NCI-H2107 (cell line): ENCODE results near the gene NDUFV2.
"Not testable (repeated sequence)": the region's sequence is repeated elsewhere in the genome, so short reads cannot be mapped to it uniquely, and the experiment has no call there.

Source experiments
- DNase-seq: peaks from one replicate; lab custom pipeline; 2025; lab: John Stamatoyannopoulos, UW

NDUFV2 gene

DNA sequence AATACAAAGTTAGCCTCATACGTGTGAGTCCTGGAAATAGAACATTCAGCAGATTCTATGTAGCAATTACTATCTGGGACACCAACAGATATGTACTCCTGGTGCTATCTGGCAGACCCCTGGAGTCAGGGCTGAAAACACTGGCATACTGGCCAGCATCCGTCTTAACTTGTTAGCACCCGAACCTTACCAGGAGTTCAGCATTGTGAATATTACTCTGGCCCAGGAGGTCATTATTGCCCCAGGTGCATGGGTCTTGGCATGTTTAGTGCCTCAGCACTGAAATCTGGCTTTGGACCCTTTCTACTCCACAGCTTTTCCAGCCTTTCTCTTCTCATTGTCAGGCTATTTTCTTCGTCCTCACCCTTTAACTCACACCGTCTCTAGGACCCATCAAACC, 11.9 kb upstream of the NDUFV2 start:
- DNase-seq, result no peak

DNA sequence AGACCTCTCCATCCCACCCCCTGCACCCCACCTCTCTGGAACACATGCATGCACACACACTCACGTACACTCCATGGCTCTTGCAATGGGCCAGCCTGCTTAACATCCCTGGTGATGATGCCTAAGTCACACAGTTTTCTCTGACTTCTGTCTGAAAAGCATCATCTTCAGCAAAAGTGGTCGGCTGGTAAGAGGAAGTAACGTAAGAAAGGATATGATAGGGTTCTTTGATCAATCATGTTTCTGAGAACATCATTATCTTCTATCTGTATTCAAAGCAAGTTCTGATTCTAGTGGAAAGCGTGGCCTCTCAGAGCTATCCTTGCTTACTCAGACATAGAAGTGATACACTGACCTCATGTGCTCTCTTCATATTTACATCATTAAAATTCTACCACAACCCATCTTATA, 11.4 kb upstream of the NDUFV2 start:
- DNase-seq, result no peak

DNA sequence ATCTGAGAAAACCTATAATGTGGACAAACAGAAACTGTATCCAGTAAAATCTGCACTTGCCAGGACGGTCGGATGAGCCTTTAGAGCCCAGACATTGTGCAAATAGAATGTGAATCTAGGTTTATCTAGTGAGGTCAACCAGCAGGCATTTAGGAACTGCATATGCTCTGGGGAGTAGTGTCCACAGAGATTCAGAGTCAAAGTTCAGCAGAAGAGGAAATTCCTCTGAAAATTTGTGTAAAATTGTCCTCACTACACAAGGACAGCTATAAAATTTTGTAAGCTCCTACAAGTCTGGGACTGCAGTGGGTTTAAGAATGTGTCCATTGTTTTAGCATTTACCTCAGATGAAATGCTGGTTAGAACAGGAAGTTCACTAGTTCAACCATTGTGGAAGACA, 9.8 kb upstream of the NDUFV2 start:
- no peak for DNase-seq

DNA sequence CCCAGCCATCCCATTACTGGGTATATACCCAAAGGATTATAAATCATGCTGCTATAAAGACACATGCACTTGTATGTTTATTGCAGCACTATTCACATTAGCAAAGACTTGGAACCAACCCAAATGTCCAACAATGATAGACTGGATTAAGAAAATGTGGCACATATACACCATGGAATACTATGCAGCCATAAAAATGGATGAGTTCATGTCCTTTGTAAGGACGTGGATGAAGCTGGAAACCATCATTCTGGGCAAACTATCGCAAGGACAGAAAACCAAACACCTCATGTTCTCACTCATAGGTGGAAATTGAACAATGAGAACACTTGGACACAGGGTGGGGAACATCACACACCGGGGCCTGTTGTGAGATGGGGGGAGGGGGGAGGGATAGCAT, 9.4 kb upstream of the NDUFV2 start:
- not testable (repeated sequence) for DNase-seq

DNA sequence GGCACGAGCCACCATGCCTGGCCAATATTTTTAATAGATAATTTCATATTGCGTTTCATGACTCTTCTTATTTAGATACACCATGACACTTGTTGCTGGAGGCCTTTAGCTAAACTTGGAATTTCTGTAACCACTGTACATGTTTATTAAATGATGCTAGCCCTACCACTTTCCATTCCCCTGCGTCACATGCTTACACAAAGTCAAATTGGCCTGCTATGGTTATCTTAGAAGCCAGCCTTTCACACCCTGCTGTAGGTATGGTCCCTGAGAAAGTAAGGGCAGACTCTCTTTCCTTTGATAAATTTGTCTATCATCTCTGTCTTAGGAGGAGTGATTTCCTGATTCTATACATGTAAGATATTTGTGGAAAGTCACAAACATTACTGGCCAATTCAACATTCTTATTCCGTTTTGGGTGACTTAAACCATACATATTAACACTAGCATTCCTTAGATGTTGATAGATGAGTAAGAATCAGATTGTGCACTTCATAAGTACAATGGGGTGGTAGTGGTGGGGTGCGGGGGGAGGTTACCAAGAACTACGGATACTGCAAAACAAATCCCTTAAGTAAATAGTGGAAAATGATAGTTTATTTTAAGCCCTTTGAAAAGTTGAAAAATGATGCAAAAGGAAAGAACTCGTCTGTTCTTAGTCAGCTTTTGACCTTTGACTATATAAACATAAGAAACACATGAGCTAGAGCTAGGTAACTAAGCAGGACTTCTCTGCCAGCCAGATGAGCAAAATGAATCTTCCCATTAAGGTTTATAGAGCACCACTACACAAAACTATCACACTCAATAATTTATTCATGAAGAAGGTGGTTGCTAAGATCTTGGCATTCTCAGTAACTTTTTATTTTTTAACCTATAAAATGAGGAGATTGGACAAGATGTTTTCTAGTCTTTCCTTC, 7.9 kb upstream of the NDUFV2 start:
- DNase-seq, result no peak

DNA sequence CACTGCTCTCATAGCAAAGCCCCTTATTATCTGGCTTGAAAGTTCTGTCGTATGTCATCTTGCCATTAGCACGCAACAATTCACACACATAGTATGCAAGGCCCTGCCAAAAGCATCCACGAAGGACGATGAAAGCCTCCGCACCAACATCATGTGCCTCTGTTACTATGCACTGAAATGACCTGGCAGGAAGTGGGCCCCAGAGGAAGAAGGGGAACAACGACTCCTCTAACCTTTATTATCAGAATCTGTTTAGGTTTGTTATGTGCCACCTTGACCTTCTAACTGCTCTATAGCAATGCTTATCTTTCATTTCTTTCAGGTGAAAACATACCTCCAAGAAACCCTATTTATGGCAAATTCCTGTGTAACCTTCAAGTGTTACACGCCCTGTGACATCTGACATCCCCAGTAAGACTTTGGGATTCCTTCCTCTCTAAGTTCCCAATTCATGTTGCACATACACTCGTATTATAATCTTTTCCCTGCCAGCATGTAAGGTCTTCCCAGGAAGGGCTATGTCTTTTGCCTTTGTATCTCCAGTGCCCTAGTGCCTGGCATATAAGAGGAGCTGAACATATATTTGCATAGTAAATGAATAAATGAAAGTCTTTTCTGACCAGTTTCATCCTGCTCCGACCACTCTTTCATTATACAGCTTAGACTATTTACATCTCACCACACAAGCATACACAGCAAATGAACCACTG, 7.0 kb upstream of the NDUFV2 start:
- DNase-seq, result no peak

DNA sequence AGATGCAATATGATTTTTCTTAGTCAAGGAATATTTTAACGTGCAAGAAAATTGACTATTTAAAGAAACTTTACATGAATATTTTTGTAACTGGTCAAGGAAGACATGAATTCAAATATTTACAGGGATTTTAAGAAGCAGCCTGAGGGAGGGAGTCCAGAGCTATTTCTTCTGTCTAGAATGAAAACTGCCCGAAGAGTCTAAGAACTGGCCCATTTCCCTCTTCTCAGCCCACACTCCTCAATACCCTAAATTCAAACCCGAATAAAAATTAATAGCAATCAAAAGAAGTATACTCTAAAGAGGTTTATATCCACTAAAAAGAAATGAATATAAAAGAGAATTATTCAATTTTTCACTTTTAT, 6.5 kb upstream of the NDUFV2 start:
- no peak for DNase-seq

DNA sequence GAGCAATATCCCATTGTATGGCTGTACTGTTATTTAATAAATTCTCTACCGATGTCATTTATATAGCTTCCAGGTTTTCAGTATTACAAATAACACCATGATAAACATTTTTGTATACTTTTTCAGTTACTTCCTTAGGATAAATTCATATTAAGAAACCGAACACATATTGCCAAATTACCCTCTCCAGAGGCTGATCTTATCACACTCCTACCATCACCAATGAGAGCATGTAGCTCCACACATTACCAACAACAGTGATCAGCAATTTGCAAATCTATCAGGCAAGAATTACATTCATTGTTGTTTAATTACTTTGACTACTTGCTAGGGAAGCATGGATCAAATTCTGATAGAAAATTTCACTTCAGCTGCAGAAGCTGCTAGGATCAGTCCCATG, 5.8 kb upstream of the NDUFV2 start:
- DNase-seq, result no peak

DNA sequence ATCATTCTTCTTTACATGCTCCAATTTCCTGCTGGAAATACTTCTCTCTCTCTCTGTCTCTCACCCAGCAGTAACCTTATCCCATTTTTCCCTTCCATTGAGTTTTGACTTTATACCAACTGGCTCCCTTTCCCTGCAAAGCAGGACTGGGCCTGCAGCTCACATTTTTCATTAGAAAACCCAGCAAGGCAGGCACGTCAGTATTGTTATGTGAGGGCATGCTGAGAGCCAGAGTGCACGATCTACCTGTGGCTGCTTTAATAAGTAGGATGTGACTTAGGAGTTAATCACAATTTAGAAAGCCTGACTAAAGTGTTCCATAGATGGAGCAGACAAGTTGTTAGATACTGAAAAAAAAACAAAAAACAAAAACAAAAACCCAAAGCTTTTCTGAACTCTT, 5.2 kb upstream of the NDUFV2 start:
- no peak for DNase-seq

DNA sequence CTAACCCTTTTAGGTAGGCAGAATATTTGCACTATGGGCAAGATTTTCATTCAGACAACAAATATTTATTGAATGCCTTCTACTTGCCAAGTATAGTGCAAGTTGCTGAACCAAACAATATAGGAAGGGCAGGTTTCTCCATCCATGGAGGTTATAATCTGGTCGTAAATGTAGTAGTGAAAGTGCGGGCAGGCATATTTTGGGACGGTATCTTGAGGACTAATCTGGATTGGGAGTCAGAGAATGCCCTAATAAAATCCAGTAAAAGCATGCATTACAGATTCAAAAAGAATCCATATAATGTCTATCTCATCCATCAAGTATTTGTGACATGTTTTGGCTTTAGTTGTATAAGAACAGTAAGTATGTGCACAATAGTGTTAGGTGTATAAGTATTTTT, 1.7 kb upstream of the NDUFV2 start:
- DNase-seq, result no peak

DNA sequence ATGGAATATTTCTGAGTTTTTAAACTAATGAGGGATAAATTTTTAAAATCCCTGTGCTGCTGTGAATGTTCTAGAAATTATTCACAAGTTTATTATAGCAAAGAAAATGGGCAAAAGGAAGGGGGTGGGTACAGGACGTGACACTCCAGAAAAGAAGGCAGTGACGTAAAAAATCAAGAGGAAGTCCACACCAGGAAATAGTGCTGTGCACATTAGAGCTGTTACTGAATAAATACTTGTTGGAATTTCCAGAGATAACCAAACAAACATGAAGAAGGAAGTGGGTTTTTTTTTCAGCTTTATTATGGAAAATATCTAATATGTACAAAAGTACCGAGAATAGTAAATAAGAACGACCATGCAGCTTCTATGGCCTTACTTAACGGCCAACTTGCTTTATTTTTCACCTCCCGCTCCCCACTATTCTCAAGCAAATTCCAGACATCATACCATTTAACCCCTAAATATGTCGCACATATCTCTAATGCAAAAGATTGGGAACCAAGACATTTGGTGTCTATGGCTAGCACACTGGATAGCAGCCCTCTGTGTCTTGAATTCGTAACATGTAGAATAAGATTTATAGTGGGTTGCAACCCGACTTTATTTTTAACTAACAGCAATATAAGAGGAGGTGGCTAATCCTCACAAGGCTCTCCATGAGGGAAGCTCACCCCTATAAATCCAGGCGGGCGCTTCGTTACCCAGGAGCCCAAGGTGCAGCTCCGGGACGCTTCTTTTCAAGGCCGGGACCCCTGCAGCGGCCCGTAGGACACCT, 580 bp upstream of the NDUFV2 start:
- no peak for DNase-seq

DNA sequence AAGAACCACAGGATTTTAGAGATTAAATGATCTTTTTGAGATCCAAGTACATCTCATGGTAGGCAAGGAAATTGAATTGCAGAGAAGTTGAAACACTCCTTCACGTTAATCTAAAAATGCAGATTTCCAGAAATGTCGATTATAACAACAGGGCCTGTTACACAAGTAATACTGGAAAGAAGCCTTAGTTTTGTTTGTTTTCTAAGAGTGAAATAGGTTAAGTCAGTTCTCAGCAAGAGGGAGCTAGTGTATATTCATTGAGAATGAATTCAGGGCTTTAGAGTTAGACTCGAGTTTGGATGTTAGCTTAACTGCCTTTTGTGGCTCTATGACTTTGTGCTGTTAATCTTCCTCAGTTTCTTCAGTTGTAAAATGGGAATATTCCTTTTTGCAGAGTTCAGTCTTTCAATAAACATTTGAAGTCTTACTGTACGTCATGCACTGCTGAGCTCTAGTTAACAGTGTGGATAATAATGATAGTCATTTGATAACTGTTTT, 926 bp downstream of the NDUFV2 start:
- DNase-seq, result no peak

DNA sequence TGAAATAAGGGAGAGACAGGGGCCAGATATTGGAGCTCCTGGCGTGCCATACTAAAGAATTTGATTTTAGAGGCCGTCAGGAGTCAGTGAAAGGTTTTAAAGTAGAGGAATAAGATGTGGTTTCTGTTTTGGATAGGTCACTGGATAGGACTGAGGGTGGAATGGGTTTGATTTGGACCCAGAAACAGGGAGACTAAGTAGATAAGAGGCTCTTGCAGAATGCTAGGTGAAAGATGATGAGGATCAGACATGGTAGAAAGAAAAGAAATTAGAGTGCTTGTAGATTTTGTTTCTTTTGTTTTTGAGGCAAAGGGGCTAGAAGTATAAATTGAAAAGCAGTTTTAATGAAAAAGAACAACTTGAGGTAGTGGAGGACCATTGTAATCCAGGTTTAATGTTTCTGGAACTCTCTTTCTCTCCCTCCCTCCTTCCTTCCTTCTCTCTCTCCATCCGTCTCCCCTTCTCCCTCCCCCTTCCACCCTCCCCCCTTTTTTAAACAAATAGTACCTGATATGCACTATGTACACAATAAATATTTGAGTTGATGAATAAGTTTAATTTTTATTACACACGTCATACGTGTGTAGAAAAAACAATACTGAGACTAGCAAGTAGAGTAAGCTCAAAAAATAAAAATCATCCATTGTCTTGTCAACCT, 1.9 kb downstream of the NDUFV2 start:
- DNase-seq, result no peak

DNA sequence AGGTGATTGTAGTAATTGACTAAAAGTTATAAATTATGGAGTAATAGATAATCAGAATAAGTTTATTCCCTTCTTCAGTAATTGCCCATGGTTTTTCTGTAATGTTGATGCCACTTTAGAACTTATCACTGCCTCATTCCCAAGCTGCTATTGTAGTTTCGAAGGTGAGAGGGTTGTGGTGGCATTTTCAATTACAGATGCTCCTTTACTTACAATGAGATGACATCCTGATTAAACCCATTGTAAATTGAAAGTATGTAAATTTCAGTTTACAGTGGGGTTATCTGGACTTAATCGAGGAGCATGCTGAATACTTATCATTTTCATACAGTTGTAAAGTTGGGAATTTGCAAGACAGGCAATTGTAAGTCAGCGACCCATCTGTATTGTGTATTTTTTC, 2.9 kb downstream of the NDUFV2 start:
- DNase-seq, result no peak

DNA sequence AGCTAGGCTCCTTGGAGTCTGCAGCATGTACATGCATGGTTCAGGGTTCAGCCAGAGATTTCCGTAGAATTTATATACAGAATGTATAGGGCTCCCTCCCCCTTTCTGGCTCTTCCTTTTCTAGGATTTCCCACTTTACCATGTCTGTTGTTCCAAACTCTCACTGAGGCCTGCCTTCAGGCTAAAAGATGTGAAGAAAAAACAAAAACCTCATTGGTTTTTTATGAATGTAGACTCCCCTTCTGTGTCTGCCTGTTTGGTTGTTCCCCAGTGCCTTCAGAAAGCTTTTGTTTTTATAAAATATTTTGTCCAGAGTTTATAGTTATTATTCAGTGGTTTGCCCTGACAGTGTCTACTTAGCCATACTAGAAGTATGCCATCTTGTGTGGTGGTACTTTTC, 3.6 kb downstream of the NDUFV2 start:
- DNase-seq, result no peak

DNA sequence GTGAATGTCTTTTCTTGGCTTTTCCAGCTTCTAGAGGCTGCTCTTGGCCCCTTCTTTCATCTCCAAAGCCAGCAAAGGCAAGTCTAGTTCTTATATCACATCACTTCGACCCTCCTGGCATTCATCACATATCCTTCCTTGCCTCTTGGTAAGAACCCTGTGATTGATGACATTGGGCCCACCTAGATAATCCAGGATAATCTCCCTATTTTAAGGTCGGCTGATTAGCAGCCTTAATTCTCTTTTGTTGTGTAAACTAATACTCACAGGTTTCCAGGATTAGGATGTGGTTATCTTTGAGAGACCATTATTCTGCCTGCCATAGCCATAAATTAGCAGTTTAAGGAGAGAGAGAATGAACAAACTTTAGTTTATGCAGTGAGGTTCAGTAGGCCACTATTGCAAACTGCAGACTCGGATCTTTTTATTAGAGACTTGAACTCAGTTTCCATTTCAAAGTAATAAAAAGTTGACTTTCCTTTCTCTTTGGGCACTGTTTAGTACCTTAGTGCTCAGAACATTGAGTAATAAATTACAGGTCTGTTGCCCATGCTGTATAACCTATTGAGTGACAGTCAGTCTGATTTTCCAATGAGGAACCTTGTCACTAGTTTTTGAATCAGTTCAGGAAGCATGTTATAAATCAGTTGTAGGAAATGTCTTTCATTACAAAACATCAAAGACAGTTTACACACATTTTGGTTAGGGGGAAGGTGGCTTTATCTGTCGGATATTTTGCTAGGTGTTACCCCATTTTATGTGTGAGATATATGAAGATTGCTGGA, 4.5 kb downstream of the NDUFV2 start:
- DNase-seq, result no peak

DNA sequence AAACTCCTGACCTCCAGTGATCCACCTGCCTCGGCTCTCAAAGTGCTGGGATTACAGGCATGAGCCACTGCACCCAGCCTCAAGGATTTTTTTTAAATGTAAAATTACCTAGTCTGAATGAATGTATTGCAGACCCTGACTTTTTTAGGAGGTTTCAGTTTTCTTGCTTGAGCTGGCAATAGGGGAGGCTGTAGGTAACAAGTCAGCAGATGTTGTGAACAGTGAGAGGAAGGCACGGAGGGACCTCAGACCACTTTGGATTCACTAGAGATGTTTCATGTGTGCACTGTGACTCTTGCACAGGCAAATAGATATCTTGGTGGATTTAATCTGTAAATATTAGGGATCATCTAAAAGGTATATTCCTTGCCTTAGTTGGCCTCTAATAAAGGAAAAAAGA, 6.4 kb downstream of the NDUFV2 start:
- DNase-seq, result no peak

DNA sequence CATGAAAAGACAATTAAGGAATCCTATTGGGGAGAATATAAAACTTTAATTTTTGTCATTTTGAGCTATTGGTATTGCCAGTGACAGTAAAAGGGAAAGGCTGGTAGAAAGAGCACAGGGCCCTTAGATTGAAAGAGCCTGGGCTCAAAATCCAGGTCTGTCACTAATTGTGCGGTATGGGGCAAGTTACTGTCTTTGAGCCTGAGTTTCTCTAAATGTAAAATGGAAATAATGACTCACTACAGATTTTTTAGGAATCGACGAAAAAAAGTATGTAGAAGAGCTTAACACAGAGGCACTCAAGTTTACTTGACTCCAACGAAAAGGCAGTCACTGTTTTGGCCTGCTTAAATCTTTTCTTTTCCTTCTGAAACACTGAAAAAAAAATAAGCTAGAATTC, 7.0 kb downstream of the NDUFV2 start:
- DNase-seq, result no peak

DNA sequence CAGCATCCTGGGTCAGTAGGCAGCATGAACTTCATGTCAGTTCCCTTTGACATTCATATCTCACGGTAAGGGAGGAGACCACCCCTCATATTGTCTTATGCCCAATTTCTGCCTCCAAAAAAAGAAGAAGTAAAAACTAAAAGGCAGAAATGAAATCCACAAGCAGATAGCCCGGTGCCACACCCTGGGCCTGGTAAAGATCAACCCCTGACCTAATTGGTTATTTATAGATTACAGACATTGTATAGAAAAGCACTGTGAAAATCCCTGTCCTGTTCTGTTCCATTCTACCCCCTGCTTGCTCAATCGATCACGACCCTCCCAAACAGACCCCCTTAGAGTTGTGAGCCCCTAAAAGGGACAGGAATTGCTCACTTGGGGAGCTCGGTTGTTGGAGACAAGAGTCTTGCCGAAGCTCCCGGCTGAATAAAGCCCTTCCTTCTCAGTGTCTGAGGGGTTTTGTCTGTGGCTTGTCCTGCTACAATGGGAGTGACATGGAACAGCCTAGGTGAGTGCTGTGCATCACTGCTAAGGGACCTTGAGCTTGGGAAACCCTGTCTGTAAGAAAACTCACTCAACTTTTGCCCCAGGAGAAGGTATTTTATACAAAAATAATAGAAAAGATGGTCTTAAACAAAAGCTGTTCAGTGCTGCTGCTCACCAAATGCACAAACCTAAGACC, 11.1 kb downstream of the NDUFV2 start:
- no peak for DNase-seq

DNA sequence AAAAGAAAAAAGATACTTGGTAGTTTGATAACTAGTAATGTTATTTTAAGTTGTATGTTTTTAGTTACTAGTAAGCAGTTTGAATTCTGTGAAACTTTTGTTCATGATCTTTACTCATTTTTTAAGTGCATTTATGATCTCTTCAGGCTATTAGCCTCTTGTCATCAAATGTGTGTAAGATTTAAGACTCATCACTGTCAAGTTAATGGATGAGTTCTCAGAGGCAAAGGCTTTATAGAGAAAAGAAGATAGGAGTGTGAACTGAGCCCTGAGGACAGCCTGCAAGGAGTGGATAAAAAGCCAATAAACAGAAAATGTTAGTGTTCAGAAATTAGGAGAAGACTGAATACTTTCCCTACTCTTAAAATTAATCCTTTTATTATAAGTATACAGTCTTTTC, 13.5 kb downstream of the NDUFV2 start:
- no peak for DNase-seq
